Aorta (tissue), 5 donors: ENCODE measurements around the gene ADGRL3. TPM values are rescaled to one million over a fixed set of nuclear protein-coding genes. Genes with fewer than 3 reads are reported as not detected.

Source experiments
- ATAC-seq: fragments of 200-7000 bp; cut with Tn5 transposase; one replicate; pipeline ENCODE4 v1.9.1; 2022; ENCODE audit warnings: moderate library complexity; ENCODE audit not compliant: low FRiP score
- DNase-seq, 2 donors: peaks; one replicate each; pipeline ENCODE4 v3.0.0-alpha.2; 2020
- H3K27ac ChIP-seq, 2 donors: one replicate each; pipeline ENCODE4 v1.5.1; 2013; ENCODE audit warnings: low read length in 2 of 2, mild to moderate bottlenecking in 2 of 2, moderate library complexity in 2 of 2, control low read depth in 1 of 2, inconsistent platforms in 1 of 2, low read depth in 1 of 2
- H3K27me3 ChIP-seq, 2 donors: one replicate each; pipeline ENCODE4 v1.6.1; 2013; ENCODE audit warnings: control low read depth in 1 of 2, low read length in 1 of 2, mild to moderate bottlenecking in 1 of 2, moderate library complexity in 1 of 2; ENCODE audit not compliant: insufficient read depth in 2 of 2, control insufficient read depth in 1 of 2
- H3K36me3 ChIP-seq, 2 donors: one replicate each; pipeline ENCODE4 v1.6.1; 2013; ENCODE audit warnings: control low read depth in 1 of 2, low read length in 1 of 2, mild to moderate bottlenecking in 1 of 2; ENCODE audit not compliant: insufficient read depth in 2 of 2, control insufficient read depth in 1 of 2
- H3K4me1 ChIP-seq, 2 donors: one replicate each; pipeline ENCODE4 v1.6.1; 2013; ENCODE audit warnings: low read length in 2 of 2, control low read depth in 1 of 2, mild to moderate bottlenecking in 1 of 2, moderate library complexity in 1 of 2; ENCODE audit not compliant: insufficient read depth in 2 of 2, control insufficient read depth in 1 of 2
- H3K4me3 ChIP-seq, 2 donors: one replicate each; pipeline ENCODE4 v1.5.1; 2013; ENCODE audit warnings: low read length in 2 of 2, control low read depth in 1 of 2, mild to moderate bottlenecking in 1 of 2
- H3K9me3 ChIP-seq: one replicate; pipeline ENCODE4 v1.6.1; 2013; ENCODE audit warnings: mild to moderate bottlenecking, low read length; ENCODE audit not compliant: control insufficient read depth
- WGBS, 2 donors: extraction: QIAGEN DNeasy Blood & Tissue Kit; methylation state at CpG; one replicate each; pipeline ENCODE4 v1.1.7; 2013; 5-methylcytosine and 5-hydroxymethylcytosine counted together
- intact Hi-C, 2 donors: fragments of 100-400 bp; cut with DNase I; formaldehyde crosslinking; loops; one replicate each; pipeline versions ENCODE4 v1.14.2 to v1.15.0; 2022
- polyA plus RNA-seq, 2 donors: library from polyadenylated mRNA; stranded (reverse); fragments of 200-250 nt; gene quantifications; one replicate each; pipeline ENCODE4 v1.2.3, GENCODE V29; 2013
- total RNA-seq, 2 donors: library from RNA; stranded (reverse); fragmentation: NEBNext Ultra II Directional; extraction: Animal tissue kit (Norgen Biotek cat#: 25700); gene quantifications; one replicate each; pipeline ENCODE4 v1.2.1, GENCODE V29; 2021
- donor health status: healthy with polysubstance abuse.
- donor health status: Bipolar disorder and iron deficiency.
- donor health status: DM: no; HTN: no; CAD: no.
- donor health status: DM: no; HTN: no; CAD: no.
- donor health status: DM: yes; HTN: yes; CAD: no.

The ADGRL3 gene
- total and polyA plus RNA-seq, 4 donors, result 1.8 to 110 (median 20.7) TPM

DNA sequence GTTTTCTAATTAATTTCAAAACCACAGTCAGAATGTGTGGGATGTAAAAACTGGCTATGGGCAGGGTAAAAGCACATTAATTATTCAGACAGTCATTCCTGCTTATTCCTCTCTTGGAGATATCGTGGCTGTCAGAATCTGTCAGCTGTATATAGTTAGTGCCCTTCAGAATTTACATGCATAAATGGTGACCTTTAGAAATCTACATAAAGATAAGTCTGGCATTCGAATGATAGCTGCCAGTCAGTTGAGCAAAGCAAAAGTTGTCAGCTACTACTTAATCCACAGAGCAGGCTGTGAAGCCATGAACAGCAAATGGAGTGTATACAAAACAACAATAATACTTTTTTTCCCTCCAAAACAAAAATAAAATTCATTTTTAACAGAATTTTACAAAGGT lies 189.5 kb downstream of the ADGRL3 start:
- no peak for DNase-seq
- Histone ChIP-seq H3K27me3 (no peaks in the 10 kb centered on the region), H3K4me1 (no peaks in the 10 kb centered on the region), H3K27ac (no peak overlapping the region), H3K36me3 (no peaks in the 10 kb centered on the region), H3K4me3 (no peak overlapping the region), H3K9me3 (peaks cover 3% of the 10 kb centered on the region)
- WGBS, 2 donors, result 70 to 74% methylated on average over 2 of the region's 2 CpGs
- intact Hi-C loops, result no loop called here
- ATAC-seq, result no peak

DNA sequence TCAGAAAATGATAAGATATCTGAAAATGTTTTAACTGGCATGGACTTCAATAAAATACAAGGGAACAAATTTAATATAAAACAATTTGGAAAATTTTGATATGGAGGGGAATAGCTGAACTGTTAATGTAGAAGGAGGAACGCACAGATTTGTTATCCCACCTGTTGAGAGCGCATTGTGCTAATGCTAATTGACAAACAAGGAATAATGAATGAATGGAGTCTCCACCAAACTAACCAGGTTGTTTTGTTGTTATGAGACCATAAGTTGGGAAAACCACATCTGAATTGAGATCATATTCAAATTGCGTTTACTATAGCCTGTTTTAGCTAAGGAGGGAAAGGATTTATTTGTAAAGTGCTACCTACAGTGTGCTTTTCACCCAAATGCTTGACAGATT lies 195.6 kb downstream of the ADGRL3 start:
- Histone ChIP-seq H3K4me3 (no peak overlapping the region), H3K27ac (no peak overlapping the region), H3K27me3 (no peaks in the 10 kb centered on the region), H3K36me3 (no peaks in the 10 kb centered on the region), H3K9me3 (peaks cover 1% of the 10 kb centered on the region), H3K4me1 (no peaks in the 10 kb centered on the region)
- 98% methylated on average over 3 of the region's 3 CpGs for WGBS, 2 donors
- intact Hi-C loops, result no loop called here
- no peak for ATAC-seq
- DNase-seq, result no peak

DNA sequence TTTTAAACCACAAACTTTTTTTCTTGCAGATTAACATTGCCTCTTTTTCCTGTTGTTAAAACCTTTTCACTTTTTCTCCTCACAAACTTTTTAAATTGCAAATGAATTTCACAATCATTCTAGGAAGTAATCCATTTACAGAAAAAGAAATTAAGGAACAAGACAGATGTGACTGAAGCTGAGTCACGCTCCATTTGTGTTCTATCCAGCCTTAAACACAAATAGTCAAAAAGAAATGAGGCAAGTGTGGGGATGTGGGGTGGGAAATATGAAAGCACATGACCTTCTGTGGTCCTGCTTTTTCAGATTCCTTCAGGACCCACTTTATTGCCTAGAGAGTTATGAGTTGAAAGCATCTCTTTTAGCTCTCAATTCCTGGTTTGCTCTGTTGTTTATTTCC lies 197.0 kb downstream of the ADGRL3 start:
- H3K27ac ChIP-seq, result no peak overlapping the region
- DNase-seq, result no peak
- no peaks in the 10 kb centered on the region for H3K4me1 ChIP-seq
- ATAC-seq, result no peak
- no peaks in the 10 kb centered on the region for H3K36me3 ChIP-seq
- intact Hi-C loops, result no loop called here
- no peaks in the 10 kb centered on the region for H3K27me3 ChIP-seq
- no peak overlapping the region for H3K4me3 ChIP-seq
- H3K9me3 ChIP-seq, result no peaks in the 10 kb centered on the region
- 86 to 97% methylated on average over 1 of the region's 1 CpG for WGBS, 2 donors

DNA sequence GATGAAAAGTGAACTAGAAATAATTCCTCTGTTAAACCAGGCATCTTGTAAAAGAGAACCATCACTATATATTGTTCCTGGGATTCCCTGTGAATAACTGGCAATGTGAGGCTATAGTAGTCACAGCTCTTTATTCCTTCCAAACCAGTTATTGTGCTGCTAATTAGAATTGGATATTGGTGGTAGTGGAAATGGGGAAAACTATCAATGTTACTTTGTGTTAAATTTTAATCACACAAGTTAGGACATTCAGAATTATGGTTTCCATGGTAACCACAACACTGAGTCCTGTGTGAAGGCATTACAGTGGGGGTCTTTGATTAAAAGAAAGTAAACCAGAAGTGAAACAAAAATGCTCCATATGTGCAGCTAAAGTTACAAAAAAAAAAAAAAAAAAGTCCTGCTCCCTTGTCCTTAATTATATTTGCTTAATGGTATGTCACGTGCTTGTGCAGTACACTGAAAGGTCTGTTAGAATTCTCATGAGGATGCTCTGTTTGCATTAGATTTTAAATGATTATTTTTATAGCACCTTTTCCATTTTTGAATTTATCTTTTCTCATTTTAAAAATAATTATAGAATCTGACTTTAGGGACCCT lies 200.4 kb downstream of the ADGRL3 start:
- Histone ChIP-seq H3K4me3 (no peak overlapping the region), H3K9me3 (no peaks in the 10 kb centered on the region), H3K36me3 (no peaks in the 10 kb centered on the region), H3K4me1 (no peaks in the 10 kb centered on the region), H3K27me3 (no peaks in the 10 kb centered on the region), H3K27ac (no peak overlapping the region)
- 91 to 100% methylated on average over 1 of the region's 1 CpG for WGBS, 2 donors
- DNase-seq (no peak), ATAC-seq (no peak)
- intact Hi-C loops, result no loop called here

DNA sequence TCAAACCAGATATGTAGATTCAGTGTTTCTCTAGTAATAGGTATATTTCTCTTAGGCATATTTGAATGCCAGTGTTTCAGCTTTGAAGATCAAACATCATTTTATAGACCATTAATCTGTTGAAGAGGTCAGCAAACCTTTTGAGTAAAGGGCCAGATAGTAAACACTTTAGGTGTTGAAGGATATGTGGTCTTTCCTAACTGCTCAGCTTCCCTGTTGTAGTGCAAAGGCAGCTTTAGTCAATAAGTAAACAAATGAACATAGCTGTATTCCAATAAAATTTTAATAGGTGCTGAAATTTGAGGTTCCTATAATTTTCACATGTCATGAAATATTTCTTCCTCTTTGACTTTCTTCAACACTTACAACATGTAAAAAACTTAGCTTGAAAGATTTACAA lies 201.6 kb downstream of the ADGRL3 start:
- no peak for DNase-seq
- Histone ChIP-seq H3K36me3 (no peaks in the 10 kb centered on the region), H3K27ac (no peak overlapping the region), H3K4me3 (no peak overlapping the region), H3K4me1 (no peaks in the 10 kb centered on the region), H3K27me3 (no peaks in the 10 kb centered on the region), H3K9me3 (no peaks in the 10 kb centered on the region)
- no peak for ATAC-seq
- intact Hi-C loops, result no loop called here

DNA sequence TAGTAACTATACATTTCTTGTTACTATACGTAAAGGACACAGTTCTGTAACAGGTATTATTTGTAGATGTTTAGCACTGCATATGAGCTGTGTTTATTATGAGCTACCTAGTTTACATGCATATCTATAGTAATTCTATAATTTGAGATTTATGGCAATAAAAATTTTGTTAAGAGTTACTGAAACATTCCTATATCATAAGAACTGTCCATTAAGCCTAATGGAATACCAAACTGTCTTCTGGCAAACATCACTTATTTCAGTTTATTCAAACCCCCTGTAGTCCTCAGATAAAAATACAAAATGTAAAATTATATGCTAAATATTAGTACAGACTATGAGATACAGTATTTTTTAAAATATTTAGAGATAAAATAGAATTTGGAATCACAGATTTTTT lies 205.2 kb downstream of the ADGRL3 start:
- no peak for ATAC-seq
- Histone ChIP-seq H3K27ac (no peak overlapping the region), H3K4me1 (peaks cover 0 to 2% of the 10 kb centered on the region in 2 donors), H3K4me3 (no peak overlapping the region), H3K9me3 (no peaks in the 10 kb centered on the region), H3K27me3 (no peaks in the 10 kb centered on the region), H3K36me3 (no peaks in the 10 kb centered on the region)
- DNase-seq, result no peak
- WGBS, 2 donors, result 95 to 96% methylated on average over 1 of the region's 1 CpG
- intact Hi-C loops, result no loop called here

DNA sequence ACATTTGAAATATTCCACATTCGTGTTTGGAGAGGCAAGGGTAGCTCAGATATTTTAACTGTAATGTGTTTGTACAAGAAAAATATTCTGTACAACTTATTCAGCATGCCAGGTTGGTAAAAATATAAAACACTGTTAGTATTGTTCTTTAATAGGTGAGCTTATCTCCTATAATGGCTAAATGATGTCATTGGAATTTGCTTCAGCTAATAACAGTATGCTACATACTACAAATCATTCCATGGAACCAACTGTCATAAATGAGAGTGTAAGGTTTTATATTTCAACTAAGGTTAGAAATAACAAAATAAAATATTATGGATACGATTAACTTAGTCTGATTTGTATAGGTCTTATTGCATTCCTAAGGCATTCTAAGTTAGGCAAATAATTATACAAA lies 206.6 kb downstream of the ADGRL3 start:
- intact Hi-C loops, result no loop called here
- no peaks in the 10 kb centered on the region for H3K27me3 ChIP-seq
- DNase-seq, result no peak
- H3K4me3 ChIP-seq, result no peak overlapping the region
- peaks cover 0 to 2% of the 10 kb centered on the region in 2 donors for H3K4me1 ChIP-seq
- H3K9me3 ChIP-seq, result no peaks in the 10 kb centered on the region
- ATAC-seq, result no peak
- no peak overlapping the region for H3K27ac ChIP-seq
- H3K36me3 ChIP-seq, result no peaks in the 10 kb centered on the region
- WGBS, 2 donors, result 28 to 41% methylated on average over 2 of the region's 2 CpGs

DNA sequence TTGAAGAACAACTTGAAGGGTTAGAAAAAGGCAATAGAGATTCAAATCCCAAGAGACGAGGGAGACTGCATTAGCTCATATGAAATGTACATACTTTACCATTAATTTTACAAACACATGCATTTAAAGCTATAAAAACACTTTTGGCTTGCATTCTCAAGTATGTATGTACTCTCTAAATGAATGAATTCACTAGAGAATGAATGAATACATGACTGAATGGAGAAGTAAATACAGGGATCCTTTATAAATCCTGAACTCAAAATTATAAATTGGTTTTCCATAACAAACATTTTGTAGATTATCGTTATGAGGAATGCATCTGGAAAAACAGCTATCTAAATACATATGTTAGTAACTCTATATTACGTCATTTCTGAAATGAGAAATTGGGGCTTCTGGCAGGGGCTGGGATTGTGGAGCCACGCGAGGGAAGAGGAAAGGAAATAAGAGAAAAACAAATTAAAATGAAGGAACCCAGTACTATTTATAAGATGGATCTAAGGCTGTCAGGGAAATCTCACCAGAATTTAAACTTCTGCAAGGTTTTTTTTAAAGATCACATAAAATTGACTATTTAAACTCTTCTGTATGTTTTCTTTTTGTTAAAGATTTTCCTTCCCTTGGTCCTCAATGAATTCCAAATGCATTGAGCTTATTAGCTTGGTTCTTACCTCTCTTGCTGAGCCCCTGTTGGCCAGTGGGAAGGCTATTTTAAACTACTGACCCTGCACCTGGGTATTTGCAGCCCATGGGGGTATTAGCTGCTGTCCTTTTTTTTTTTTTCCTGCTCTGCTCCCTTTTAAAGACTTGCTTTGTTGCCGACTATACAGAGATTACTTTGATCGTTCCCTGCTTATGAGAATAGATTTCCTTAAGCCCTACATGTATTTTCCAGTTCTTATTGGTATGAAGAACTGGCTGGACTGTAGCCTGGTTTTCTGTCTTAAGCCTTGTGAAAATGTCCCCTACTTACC lies 207.8 kb downstream of the ADGRL3 start:
- intact Hi-C loops, result no loop called here
- Histone ChIP-seq H3K27me3 (no peaks in the 10 kb centered on the region), H3K27ac (no peak overlapping the region), H3K4me3 (no peak overlapping the region), H3K9me3 (no peaks in the 10 kb centered on the region), H3K36me3 (no peaks in the 10 kb centered on the region), H3K4me1 (peaks cover 0 to 2% of the 10 kb centered on the region in 2 donors)
- WGBS, 2 donors, result 82 to 83% methylated on average over 7 of the region's 7 CpGs
- no peak for DNase-seq
- ATAC-seq, result no peak

DNA sequence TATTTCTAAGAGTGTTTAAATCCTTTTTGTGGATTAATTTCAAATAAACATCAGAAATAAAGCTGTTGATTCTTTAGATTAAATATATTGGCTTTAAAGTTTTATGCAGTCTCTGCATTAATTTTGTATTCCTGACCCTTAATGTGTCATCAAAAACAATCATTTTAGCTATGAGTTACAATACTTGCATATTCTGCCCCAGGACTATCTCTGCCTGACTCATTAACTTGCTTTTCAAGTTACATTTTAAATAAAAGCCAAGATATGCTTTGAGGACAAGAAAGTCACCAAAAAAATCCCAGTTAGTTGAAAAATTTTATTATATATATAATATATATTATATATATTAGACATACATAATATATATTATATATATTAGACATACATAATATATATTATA lies 208.7 kb downstream of the ADGRL3 start:
- Histone ChIP-seq H3K36me3 (no peaks in the 10 kb centered on the region), H3K4me3 (no peak overlapping the region), H3K27me3 (no peaks in the 10 kb centered on the region), H3K4me1 (peaks cover 0 to 2% of the 10 kb centered on the region in 2 donors), H3K27ac (no peak overlapping the region), H3K9me3 (no peaks in the 10 kb centered on the region)
- DNase-seq, result no peak
- ATAC-seq, result no peak
- intact Hi-C loops, result no loop called here
